DOHH2 (cell line): ENCODE measurements around the gene GIGYF1.

Source experiments
- CTCF ChIP-seq: fragments of 200-600 bp; sonication (generic); IDR thresholded peaks from one replicate; pipeline ENCODE4 v1.5.1; 2014; ENCODE audit warnings: antibody characterized with exemption, mild to moderate bottlenecking, low read depth, low read length; ENCODE audit not compliant: poor library complexity, severe bottlenecking
- EZH2phosphoT487 ChIP-seq: fragments of 200-600 bp; sonication (generic); IDR thresholded peaks from 2 replicates; pipeline ENCODE4 v1.6.1; 2017; ENCODE audit warnings: borderline replicate concordance, mild to moderate bottlenecking, antibody characterized with exemption, low read length, moderate library complexity, mixed read lengths

GRCh38 chr7:100730136-100730800 lies 36.2 kb upstream of the GIGYF1 start:
- TF ChIP-seq CTCF (no peak), EZH2phosphoT487 (no peak)
